Heart right ventricle (tissue), 16 donors: ENCODE data around the gene ADAM23. TPM values are rescaled to one million over a fixed set of nuclear protein-coding genes. Genes with fewer than 3 reads are reported as not detected.

Experiments used
- ATAC-seq, 8 donors: fragments of 200-7000 bp; cut with Tn5 transposase; one replicate each; pipeline ENCODE4 v1.9.1; 2020; ENCODE audit warnings: mild to moderate bottlenecking in 8 of 8, moderate library complexity in 8 of 8, moderate number of reproducible peaks in 1 of 8
- DNase-seq, 2 donors: peaks; one replicate each; pipeline ENCODE4 v3.0.0-alpha.2; 2020
- H3K27ac ChIP-seq, 10 donors: fragments of 200-600 bp; sonication (generic) in 2 of 10; one replicate each; pipeline versions ENCODE4 v1.5.0 to v1.8.0; 2020 to 2022; ENCODE audit warnings: mild to moderate bottlenecking in 3 of 10
- H3K27me3 ChIP-seq, 7 donors: fragments of 200-600 bp; one replicate each; pipeline ENCODE4 v1.8.0; 2021 to 2022; ENCODE audit warnings: mild to moderate bottlenecking in 2 of 7
- H3K36me3 ChIP-seq, 9 donors: fragments of 200-600 bp; sonication (generic) in 1 of 9; one replicate each; pipeline versions ENCODE4 v1.5.0 to v1.8.0; 2020 to 2022; ENCODE audit warnings: mild to moderate bottlenecking in 2 of 9
- H3K4me1 ChIP-seq, 9 donors: fragments of 200-600 bp; sonication (generic) in 1 of 9; one replicate each; pipeline versions ENCODE4 v1.5.0 to v1.8.0; 2020 to 2022; ENCODE audit warnings: mild to moderate bottlenecking in 4 of 9
- H3K4me3 ChIP-seq, 10 donors: fragments of 200-600 bp; sonication (generic) in 2 of 10; one replicate each; pipeline versions ENCODE4 v1.5.0 to v1.8.0; 2020 to 2022; ENCODE audit warnings: mild to moderate bottlenecking in 7 of 10, moderate library complexity in 2 of 10
- H3K9me3 ChIP-seq, 11 donors: fragments of 200-600 bp in 10 of 11; sonication (generic) in 2 of 11; one replicate each; pipeline versions ENCODE4 v1.5.0 to v1.8.0; 2013 to 2022; ENCODE audit warnings: mild to moderate bottlenecking in 2 of 11, control low read depth in 1 of 11, moderate library complexity in 1 of 11
- WGBS, 2 donors: extraction: QIAGEN DNeasy Blood & Tissue Kit; methylation state at CpG; one replicate each; pipeline ENCODE4 v1.1.7; 2013; ENCODE audit warnings: inconsistent platforms in 1 of 2; 5-methylcytosine and 5-hydroxymethylcytosine counted together
- intact Hi-C, 10 donors: fragments of 100-400 bp; cut with DNase I; formaldehyde crosslinking; loops; one replicate each; pipeline versions ENCODE4 v1.11.1 to v1.14.2; 2022
- polyA plus RNA-seq, 2 donors: library from polyadenylated mRNA; stranded (reverse); fragments of 200-250 nt; gene quantifications; one replicate each; pipeline ENCODE4 v1.2.3, GENCODE V29; 2013
- total RNA-seq, 10 donors: library from RNA; stranded (reverse); fragmentation: NEBNext Ultra II Directional in 3 of 10; extraction: Animal tissue kit (Norgen Biotek cat#: 25700) in 3 of 10; gene quantifications; one replicate each; pipeline versions ENCODE4 v1.2.1 to v1.2.4, GENCODE V29; 2021 to 2023
- TF ChIP-seq, protein P1 (sequence below), 9 donors: fragments of 200-600 bp; sonication (generic) in 2 of 9; IDR thresholded peaks; one replicate each; pipeline versions ENCODE4 v1.5.0 to v1.8.0; 2021 to 2022; ENCODE audit warnings: antibody characterized with exemption in 9 of 9, mild to moderate bottlenecking in 5 of 9, moderate library complexity in 1 of 9
- donor health status: Arrhythmogenic right ventricular cardiomyopathy.
- donor health status: ischemic (EF 13 %, LVEDD 7.1; RV severe dilation, severe dysfunction).
- donor health status: healthy with polysubstance abuse.
- donor health status: DM: no; HTN: yes; CAD: no.
- donor health status: DM: no; HTN: no; CAD: no.
- donor health status: ischemic (EF 25% LVEDD 6.9; RV normal size, moderate dysfunction).
- donor health status: ischemic (EF 25% LVEDD 5.7; RV mildly dilated, moderate dysfunction).
- donor health status: healthy.
- donor health status: DM: yes; HTN: yes; CAD: no.
- donor health status: Ischemic cardiomyopathy.
- donor health status: ischemic (EF 35%, LVEDD 5.7; RV mildly dilated, moderate dysfunction).
- donor health status: nonischemic (EF 11% LVEDD 7.7; RV severe dilation, severe dysfunction).
- donor health status: DM: yes; HTN: yes; CAD: no.
- donor health status: PGD.
- donor health status: ischemic (EF 29% LVEDD 5.4; RV normal size, mild dysfunction).
- donor health status: nonischemic (EF 23%, LVEDD 6.1; RV moderate dilation, normal function).

Gene ADAM23
- total and polyA plus RNA-seq, 12 donors = 11.9 to 101 (median 66.2) TPM

DNA sequence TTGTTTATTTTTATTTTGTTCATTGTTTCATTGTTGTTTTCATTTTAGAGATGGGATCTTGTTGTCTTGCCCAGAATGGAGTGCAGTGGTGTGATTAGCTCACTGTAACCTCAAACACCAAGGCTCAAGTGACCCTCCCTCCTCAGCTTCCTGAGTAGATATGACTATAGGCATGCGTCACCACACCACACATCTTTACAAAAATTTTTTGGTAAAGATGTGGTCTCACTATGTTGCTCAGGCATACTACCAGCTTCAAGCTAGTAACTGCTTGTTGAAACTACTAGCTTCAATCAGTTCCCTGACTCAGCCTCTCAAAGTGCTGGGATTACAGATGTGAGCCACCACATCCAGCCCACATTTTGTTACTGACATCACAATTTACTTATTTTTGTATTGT lies 213.8 kb downstream of the ADAM23 start:
- Histone ChIP-seq H3K36me3 (no peaks in the 10 kb centered on the region), H3K27ac (no peak overlapping the region), H3K9me3 (peaks cover 0 to 18% (median 0%) of the 10 kb centered on the region in 11 donors), H3K27me3 (peaks cover 0 to 2% (median 0%) of the 10 kb centered on the region in 7 donors), H3K4me1 (no peaks in the 10 kb centered on the region), H3K4me3 (no peak overlapping the region)
- intact Hi-C loops = no loop called here
- DNase-seq (no peak), ATAC-seq (no peak)
- TF ChIP-seq, protein P1, sequence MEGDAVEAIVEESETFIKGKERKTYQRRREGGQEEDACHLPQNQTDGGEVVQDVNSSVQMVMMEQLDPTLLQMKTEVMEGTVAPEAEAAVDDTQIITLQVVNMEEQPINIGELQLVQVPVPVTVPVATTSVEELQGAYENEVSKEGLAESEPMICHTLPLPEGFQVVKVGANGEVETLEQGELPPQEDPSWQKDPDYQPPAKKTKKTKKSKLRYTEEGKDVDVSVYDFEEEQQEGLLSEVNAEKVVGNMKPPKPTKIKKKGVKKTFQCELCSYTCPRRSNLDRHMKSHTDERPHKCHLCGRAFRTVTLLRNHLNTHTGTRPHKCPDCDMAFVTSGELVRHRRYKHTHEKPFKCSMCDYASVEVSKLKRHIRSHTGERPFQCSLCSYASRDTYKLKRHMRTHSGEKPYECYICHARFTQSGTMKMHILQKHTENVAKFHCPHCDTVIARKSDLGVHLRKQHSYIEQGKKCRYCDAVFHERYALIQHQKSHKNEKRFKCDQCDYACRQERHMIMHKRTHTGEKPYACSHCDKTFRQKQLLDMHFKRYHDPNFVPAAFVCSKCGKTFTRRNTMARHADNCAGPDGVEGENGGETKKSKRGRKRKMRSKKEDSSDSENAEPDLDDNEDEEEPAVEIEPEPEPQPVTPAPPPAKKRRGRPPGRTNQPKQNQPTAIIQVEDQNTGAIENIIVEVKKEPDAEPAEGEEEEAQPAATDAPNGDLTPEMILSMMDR (IDR thresholded peaks at IDR 0.05) = no peak
- WGBS, 2 donors = 71 to 83% methylated on average over 1 of the region's 1 CpG

GRCh38 chr2:206665251-206665650 lies 221.9 kb downstream of the ADAM23 start:
- H3K27ac ChIP-seq = no peak overlapping the region
- DNase-seq (no peak), ATAC-seq (no peak)
- peaks cover 0 to 6% (median 3%) of the 10 kb centered on the region in 7 donors for H3K27me3 ChIP-seq
- intact Hi-C loops = no loop called here
- H3K4me3 ChIP-seq = no peak overlapping the region
- no peaks in the 10 kb centered on the region for H3K9me3 ChIP-seq
- TF ChIP-seq, protein P1 (IDR thresholded peaks at IDR 0.05) = no peak
- WGBS, 2 donors = 87 to 88% methylated on average over 3 of the region's 3 CpGs
- H3K4me1 ChIP-seq = no peaks in the 10 kb centered on the region
- H3K36me3 ChIP-seq = no peaks in the 10 kb centered on the region

Other genes starting within 250 kb of the ADAM23 start
- 10 to 100 TPM in 6 of 10 donors, 1 to 10 TPM in 4; 7.0 to 15.6 (median 10.9) TPM for gene ZDBF2, start 168.9 kb upstream of the ADAM23 start, total RNA-seq
- gene ZDBF2, start 168.9 kb upstream of the ADAM23 start, polyA plus RNA-seq = 1 to 10 TPM in 1 of 2 donors, under 1 TPM in 1; 0.72 to 2.3 TPM
- 1 to 10 TPM in 5 of 10 donors, under 1 TPM in 2, not detected in 3; 0.31 to 3.0 (median 2.0) TPM for gene FAM237A, start 199.0 kb downstream of the ADAM23 start, total RNA-seq
- gene FAM237A, start 199.0 kb downstream of the ADAM23 start, polyA plus RNA-seq = not detected